GM18907 (cell line): ENCODE measurements around the gene POLH.
A peak's percentile ranks its signal among the peaks of the same experiment; 100 is the strongest.
"Not testable (repeated sequence)": the region's sequence is repeated elsewhere in the genome, so short reads cannot be mapped to it uniquely, and the experiment has no call there.

Experiments
- ATAC-seq: cut with Tn5 transposase; IDR thresholded peaks from one replicate; pipeline ENCODE4 v1.9.1; 2021; ENCODE audit warnings: mild to moderate bottlenecking, moderate library complexity; ENCODE audit not compliant: unreplicated experiment

POLH gene

GRCh38 chr6:43575772-43576551 lies at the start of gene POLH, which contains the start of gene XPO5:
Gene POLH (plus strand): TSS chr6:43576185. CDS start chr6:43582320, 6,135 bp downstream.
Gene XPO5 (minus strand): TSS chr6:43576038. CDS start chr6:43575864, 174 bp downstream.
- peak; percentile 78 for ATAC-seq

DNA sequence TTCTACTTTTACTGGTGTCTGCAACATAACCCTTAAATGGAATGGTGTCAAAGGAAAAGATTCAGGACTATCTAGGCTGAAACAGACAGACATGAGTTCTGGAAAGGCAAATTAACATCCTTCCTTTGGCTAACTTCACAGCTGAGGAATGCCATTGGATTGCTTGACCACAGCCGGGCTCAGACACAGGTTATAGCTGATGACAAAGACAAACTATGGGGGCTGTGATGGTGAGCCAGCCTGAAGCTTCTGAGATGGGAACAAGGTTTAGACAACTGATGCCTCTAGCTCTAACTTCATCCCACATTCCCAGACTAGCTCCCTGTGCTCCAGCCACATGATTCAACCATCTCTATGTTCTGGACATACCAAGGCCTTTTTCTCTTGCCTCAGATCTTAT lies 43.8 kb upstream of the POLH start:
- ATAC-seq: no peak

DNA sequence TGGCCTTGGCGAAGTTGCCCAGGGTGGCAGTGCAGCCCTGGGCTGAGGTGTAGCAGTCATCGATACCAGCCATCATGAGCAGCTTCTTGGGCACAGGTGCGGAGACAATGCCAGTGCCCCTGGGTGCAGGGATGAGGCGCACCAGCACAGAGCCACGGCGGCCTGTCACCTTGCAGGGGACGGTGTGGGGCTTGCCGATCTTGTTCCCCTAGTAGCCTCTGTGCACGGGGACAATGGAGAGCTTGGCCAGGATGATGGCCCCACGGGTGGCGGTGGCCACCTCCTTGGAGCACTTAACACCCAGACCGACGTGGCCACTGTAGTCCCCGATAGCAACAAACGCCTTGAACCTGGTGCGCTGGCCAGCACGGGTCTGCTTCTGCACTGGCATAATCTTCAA lies 37.0 kb upstream of the POLH start:
- not testable (repeated sequence) for ATAC-seq

DNA sequence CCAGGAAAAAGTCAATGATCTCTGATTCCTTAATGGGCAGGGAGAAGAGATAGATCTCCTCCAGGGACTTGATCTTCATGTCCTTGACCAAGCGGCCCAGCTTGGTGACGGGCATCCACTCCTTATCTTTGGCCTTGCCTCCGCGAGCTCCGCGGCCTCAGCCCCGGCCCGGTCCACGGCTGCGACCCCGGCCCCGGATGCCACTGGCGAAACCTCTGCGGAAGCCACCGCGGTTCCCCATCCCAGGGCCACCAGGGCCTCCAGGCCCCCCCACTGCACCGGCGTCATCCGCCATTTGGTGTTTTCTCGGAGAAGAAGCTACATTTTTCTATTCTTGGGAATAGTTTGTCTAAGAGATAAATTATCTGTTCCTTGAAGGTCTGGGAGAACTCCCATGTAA lies 36.6 kb upstream of the POLH start:
- not testable (repeated sequence) for ATAC-seq

DNA sequence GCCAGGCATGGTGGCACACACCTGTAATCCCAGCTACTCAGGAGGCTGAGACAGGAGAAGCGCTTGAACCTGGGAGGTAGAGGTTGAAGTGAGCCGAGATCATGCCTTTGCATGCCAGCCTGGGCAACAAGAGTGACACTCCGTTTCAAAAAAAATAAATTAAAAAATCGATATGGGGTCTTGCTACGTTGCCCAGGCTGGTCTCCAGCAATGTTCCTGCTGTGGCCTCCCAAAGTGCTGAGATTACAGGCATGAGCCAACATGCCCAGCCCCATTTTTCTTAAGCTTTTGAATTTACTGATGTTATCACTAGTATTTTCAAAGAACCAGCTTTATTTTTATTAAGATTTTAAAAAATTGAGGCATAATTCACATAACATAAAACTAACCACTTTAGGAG lies 35.5 kb upstream of the POLH start:
- ATAC-seq: no peak

DNA sequence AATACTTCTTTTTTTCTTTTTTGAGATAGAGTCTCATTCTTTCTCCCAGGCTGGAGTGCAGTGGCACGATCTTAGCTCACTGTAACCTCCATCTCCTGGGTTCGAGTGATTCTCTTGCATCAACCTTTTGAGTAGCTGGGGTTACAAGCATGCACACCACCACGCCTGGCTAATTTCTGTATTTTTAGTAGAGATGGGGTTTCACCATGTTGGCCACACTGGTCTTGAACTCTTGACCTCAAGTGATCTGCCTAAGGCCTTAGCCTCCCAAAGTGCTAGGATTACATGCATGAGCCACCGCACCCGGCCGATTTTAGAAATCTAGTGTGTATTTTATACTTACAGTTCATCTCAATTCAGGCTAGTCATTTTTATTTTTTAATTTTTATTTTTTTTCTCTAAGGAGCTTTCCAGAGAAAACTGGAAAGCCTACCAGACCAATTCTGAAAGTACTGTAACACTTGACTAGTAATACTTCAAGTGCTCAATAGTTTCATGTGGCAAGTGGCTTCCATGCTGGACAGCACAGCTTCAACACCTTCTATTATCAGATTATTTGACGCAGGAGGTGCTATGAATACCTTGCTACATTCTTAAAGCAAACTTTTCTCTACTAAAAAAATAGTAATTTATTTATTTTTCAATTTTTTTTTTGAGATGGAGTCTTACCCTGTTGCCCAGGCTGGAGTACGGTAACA lies 34.1 kb upstream of the POLH start:
- no peak for ATAC-seq

DNA sequence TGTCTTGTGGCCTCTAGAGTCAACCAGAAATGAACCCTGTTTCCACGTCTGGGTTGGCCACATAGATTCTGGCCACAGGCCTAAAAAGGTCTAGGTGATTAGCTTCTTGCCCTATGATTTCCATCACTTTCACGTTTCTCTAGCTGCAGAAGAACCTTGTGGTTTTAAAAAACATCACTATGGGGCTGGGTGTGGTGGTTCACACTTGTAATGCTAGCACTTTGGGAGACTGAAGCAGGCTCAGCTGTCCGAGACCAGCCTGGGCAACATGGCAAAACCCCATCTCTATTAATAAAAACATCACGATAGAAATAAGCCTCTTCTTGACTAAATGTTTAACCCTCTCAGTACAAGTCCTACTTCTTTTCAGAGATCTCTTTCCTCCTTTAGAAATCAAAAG lies 31.5 kb upstream of the POLH start:
- ATAC-seq: no peak

DNA sequence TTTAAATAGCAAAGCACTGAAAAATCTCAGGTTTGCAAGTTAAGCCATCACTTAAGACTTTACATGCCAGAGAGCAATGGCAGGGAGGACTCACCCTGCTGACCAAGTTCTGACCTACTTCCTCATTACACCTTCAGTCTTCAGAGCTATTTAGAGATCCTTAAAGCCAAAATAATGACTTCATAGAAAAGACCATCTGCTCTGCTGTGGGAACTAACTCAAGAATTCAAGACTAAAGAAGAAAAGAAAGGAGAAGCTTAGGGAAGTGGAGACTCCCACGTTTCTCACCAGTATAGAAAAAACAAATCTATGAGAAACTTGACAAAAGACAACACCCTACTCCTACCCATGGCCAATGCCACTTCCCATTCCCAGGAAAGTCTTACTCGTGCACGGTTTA lies 28.8 kb upstream of the POLH start:
- ATAC-seq: no peak

DNA sequence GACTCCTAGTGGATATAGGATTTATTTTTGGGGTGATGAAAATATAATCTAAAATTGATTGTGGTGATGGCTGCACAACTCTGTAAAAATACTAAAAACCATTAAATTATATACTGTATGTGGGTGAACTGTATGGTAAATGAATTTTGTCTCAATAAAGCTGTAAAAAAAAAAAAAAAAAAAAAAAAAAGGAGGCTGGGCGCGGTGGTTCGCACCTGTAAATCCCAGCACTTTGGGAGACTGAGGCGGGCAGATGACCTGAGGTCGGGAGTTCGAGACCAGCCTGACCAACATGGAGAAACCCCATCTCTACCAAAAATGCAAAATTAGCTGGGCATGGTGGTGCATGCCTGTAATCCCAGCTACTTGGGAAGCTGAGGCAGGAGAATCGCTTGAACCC lies 18.4 kb upstream of the POLH start:
- ATAC-seq: not testable (repeated sequence)

GRCh38 chr6:43559328-43559727 lies 16.7 kb upstream of the POLH start:
- no peak for ATAC-seq

GRCh38 chr6:43570876-43571441 lies 5.0 kb upstream of the POLH start:
- ATAC-seq: no peak

DNA sequence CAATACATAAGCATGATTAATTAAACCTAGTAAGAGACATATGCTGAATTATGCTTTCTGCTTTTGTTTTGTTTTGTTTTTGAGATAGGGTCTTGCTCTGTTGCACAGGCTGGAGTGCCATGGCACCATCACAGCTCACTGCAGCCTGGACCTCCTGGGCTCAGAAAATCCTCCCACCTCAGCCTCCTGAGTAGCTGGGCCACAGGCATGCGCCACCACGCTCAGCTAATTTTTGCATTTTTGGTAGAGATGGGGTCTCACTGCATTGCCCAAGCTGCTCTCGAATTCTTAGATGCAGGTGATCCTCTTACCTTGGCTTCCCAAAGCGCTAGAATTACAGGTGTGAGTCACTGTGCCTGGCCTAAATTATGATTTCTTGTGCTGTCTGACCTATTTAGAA lies 4.0 kb upstream of the POLH start:
- ATAC-seq: no peak

DNA sequence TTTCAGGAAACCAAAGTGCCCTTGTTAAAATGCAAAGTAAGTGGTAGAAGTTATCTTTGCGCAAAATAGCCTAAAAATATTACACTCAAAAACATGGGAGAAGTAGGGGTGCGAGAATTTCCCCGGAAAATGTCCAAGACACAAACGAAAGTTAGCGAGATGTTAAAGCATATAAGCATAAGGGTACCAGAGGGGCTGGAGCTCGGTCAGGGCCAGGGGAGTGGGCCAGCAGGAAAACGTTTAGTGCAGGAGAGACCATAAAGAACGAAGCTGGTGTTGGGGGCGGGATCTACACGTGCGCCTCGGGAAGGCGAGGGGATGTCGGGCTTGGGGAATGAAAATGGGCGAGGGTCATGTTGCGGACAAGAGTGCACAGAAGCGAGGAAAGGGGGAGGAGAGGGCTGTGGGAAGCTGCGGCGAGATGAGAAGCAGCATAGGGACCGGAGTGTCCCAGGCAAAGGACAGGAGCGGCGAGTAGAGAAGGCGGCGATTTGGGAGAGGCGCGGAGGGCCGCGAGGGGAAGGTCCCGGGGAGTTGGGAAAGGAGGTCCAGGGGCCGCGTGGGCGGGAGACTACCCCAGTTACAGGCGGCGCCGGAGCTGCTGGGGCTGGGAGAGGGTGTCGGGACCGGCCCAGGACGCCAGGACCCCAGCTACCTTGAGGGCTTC lies 747 bp upstream of the POLH start:
- peak; percentile 35 for ATAC-seq

- no peak for ATAC-seq
Observed at GRCh38 chr6:43578748-43579147, 2.8 kb downstream of the POLH start.

- ATAC-seq: no peak
Observed at GRCh38 chr6:43579171-43579570, 3.2 kb downstream of the POLH start.

- no peak for ATAC-seq
Observed at GRCh38 chr6:43582911-43583310, 6.9 kb downstream of the POLH start.

DNA sequence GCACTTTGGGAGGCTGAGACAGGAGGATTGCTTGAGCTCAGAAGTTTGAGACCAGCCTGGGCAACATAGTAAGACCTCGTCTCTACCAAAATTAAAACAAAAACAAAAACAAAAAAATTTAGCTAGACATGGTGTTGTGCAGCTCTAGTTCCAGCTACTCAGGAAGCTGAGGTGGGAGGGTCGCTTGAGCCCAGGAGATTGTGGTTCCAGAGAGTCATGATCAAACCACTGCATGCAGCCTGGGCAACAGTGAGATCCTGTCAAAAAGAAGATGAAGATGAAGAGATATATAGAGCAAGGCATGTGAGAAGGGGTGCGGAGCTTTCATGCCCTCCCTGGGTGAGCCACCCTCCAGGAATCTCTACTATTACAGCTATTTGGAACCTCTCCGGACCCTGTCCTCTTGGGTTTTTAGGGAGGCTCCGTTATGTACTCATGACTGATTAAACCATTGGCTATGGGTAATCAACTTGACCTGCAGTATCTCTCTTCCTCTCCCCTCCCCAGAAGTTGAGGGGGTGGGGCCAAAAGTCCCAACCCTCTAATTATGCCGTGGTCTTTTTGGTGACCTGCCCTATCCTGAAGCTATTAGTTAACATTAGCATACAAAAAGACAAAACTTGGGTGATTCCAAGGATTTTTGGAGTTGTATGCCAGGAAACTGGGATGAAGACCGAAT lies 9.0 kb downstream of the POLH start:
- ATAC-seq: no peak

DNA sequence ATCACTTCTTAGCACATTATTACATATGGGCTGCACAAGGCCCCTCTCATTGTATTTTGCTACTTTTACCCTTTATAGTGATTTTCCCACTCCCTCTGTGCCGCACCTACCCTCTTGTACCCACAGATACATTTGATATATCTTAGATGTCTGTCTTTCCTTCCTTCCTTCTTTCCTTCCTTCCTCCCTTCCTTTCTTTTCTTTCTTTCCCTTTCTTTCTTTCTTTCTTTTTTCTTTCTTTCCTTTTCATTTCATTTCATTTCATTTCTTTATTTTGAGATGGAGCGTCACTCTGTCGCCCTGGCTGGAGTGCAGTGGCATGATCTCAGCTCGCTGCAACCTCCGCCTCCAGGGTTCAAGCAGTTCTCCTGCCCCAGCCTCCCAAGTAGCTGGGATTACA lies 12.2 kb downstream of the POLH start:
- ATAC-seq: no peak

GRCh38 chr6:43589564-43589963 lies 13.6 kb downstream of the POLH start:
- not testable (repeated sequence) for ATAC-seq

DNA sequence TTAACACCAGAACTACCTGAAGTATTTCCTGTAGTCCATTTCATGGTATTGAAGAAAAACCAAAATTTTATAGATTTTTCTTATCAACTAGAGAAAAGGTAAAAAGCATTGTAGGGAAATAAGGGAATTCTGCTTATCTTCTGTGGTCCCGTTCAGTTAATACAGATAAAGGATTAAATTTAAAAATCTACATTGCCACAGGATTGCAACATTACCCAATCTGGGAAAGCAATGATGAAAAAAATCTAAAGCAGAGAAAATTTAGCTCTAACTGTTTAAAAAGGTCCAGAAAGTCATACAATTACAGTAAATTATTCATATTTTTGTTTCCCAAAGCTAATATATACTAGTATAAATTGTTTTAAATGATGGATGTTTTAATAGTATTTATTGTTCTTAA lies 18.0 kb downstream of the POLH start:
- no peak for ATAC-seq

- ATAC-seq: no peak
Observed at GRCh38 chr6:43600595-43600994, 24.6 kb downstream of the POLH start.
